Measurements from ENCODE around the gene KCNMA1.

DNA sequence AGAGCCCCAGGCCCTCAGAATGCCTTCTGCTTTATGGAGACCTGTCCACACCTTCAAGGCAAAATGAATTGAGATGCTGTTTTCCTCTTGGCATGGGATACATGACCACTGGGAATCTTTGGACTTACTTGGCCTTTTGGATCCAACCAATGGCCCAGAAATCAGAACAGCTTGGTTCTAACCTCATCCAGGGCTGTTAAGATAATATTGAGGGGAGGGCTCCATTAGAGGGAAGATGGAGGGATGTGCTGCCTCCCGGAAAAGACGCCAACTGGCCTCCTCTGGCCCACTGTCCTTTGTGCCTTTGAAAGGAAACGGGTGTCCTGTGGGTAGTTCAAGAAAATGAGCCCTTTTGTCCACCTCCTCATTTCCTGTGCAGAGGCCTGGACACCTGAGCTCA is 530.9 kb downstream of the KCNMA1 start:
- TF ChIP-seq CTCF (IDR thresholded peaks at IDR 0.05) (no peak), EZH2 (IDR thresholded peaks at IDR 0.05; ENCODE audit: borderline replicate concordance, insufficient read depth, low read depth, low read length, poor library complexity, severe bottlenecking) (no peak)

Measured in B cell (primary cell).